Spleen (tissue), 11 donors: ENCODE data around the gene GPATCH11. TPM values are rescaled to one million over a fixed set of nuclear protein-coding genes. Genes with fewer than 3 reads are reported as not detected.

Source experiments
- DNase-seq: peaks from one replicate; pipeline ENCODE4 v3.0.0-alpha.2; 2020
- H3K27ac ChIP-seq, 8 donors: fragments of 200-600 bp; sonication (generic) in 7 of 8; 1 replicate in 4 of 8; 2 replicates in 4 of 8; pipeline versions ENCODE4 v1.5.0 to v1.8.0; 2016 to 2021; ENCODE audit warnings: inconsistent platforms in 4 of 8, mild to moderate bottlenecking in 4 of 8, moderate library complexity in 1 of 8
- H3K27me3 ChIP-seq, 7 donors: fragments of 200-600 bp; sonication (generic) in 6 of 7; replicated peaks in 1 of 7; 1 replicate in 4 of 7; 2 replicates in 3 of 7; pipeline versions ENCODE4 v1.5.0 to v1.8.0; 2016 to 2021; ENCODE audit warnings: inconsistent platforms in 3 of 7, mild to moderate bottlenecking in 1 of 7
- H3K36me3 ChIP-seq, 6 donors: fragments of 200-600 bp; sonication (generic) in 5 of 6; 1 replicate in 4 of 6; 2 replicates in 2 of 6; pipeline versions ENCODE4 v1.5.0 to v1.8.0; 2016 to 2021; ENCODE audit warnings: inconsistent platforms in 2 of 6
- H3K4me1 ChIP-seq, 6 donors: fragments of 200-600 bp; sonication (generic) in 5 of 6; 1 replicate in 3 of 6; 2 replicates in 3 of 6; pipeline versions ENCODE4 v1.5.0 to v1.8.0; 2016 to 2021; ENCODE audit warnings: inconsistent platforms in 3 of 6
- H3K4me3 ChIP-seq, 8 donors: fragments of 200-600 bp; sonication (generic) in 7 of 8; 1 replicate in 4 of 8; 2 replicates in 4 of 8; pipeline versions ENCODE4 v1.5.0 to v1.8.0; 2016 to 2021; ENCODE audit warnings: inconsistent platforms in 4 of 8, mild to moderate bottlenecking in 4 of 8, moderate library complexity in 2 of 8
- H3K9me3 ChIP-seq, 8 donors: fragments of 200-600 bp; sonication (generic) in 7 of 8; 1 replicate in 4 of 8; 2 replicates in 4 of 8; pipeline versions ENCODE4 v1.5.0 to v1.8.0; 2016 to 2021; ENCODE audit warnings: inconsistent platforms in 4 of 8
- POLR2A ChIP-seq, 3 donors: fragments of 450-650 bp; IDR thresholded peaks; one replicate each; pipeline ENCODE4 v1.5.1; 2017; ENCODE audit warnings: antibody characterized with exemption in 3 of 3, mild to moderate bottlenecking in 1 of 3
- POLR2AphosphoS5 ChIP-seq, 3 donors: sonication (generic); formaldehyde crosslinking; IDR thresholded peaks; one replicate each; pipeline ENCODE4 v1.5.1; 2017; ENCODE audit warnings: antibody characterized with exemption in 3 of 3
- whole genome bisulfite sequencing, 5 donors: extraction: QIAGEN DNeasy Blood & Tissue Kit in 3 of 5; methylation state at CpG; one replicate each; pipeline versions ENCODE4 v1.1.5 to v1.1.7; 2013 to 2018; 5-methylcytosine and 5-hydroxymethylcytosine counted together
- intact Hi-C: fragments of 100-400 bp; cut with DNase I; formaldehyde crosslinking; loops from one replicate; pipeline ENCODE4 v1.15.0; 2023; ENCODE audit warnings: low total_unique reads
- polyA plus RNA-seq, 3 donors: library from polyadenylated mRNA; stranded (reverse); fragments of 200-250 nt; gene quantifications; one replicate each; pipeline ENCODE4 v1.2.1, GENCODE V29; 2013
- total RNA-seq, 7 donors: library from RNA; depleted of rRNA in 3 of 7; stranded (reverse); fragments of >200 nt in 3 of 7; fragmentation: NEBNext Ultra II Directional in 4 of 7; extraction: Animal tissue kit (Norgen Biotek cat#: 25700) in 4 of 7; gene quantifications; one replicate each; pipeline versions ENCODE4 v1.1.0 to v1.2.1, GENCODE V29; 2016 to 2021
- donor health status: healthy with polysubstance abuse.
- donor health status: DM: no; HTN: no; CAD: no; lungs with moderate emphysema.
- donor health status: DM: no; HTN: no; CAD: no.
- donor health status: Bipolar disorder and iron deficiency.
- donor health status: healthy.
- donor health status: DM: no; HTN: no; CAD: no.
- donor health status: DM: yes; HTN: yes; CAD: no.

Gene GPATCH11
- total and polyA plus RNA-seq, 10 donors = 4.9 to 17.2 (median 12.1) TPM

GRCh38 chr2:37146062-37146461, 61.7 kb downstream of the GPATCH11 start:
- TF ChIP-seq POLR2A (IDR thresholded peaks at IDR 0.05) (no peak), POLR2AphosphoS5 (IDR thresholded peaks at IDR 0.05) (no peak)
- WGBS, 5 donors = 74 to 95% (median 86%) methylated on average over 2 of the region's 2 CpGs
- DNase-seq = no peak
- intact Hi-C loops = no loop called here
- Histone ChIP-seq H3K4me1 (peaks cover 0 to 39% (median 15%) of the 10 kb centered on the region in 6 donors), H3K27me3 (no peaks in the 10 kb centered on the region), H3K27ac (peak overlapping the region in 5 of 8 donors; percentile 33 to 80 (median 51)), H3K9me3 (no peaks in the 10 kb centered on the region), H3K36me3 (peaks cover 4 to 85% (median 63%) of the 10 kb centered on the region in 6 donors), H3K4me3 (no peak overlapping the region)

- 94 to 99% (median 97%) methylated on average over 7 of the region's 7 CpGs for WGBS, 5 donors
- no peak overlapping the region for H3K27ac ChIP-seq
- no peak overlapping the region for H3K4me3 ChIP-seq
- intact Hi-C loops = no loop called here
- peaks cover 4 to 76% (median 50%) of the 10 kb centered on the region in 6 donors for H3K36me3 ChIP-seq
- no peaks in the 10 kb centered on the region for H3K9me3 ChIP-seq
- no peaks in the 10 kb centered on the region for H3K27me3 ChIP-seq
- no peak for DNase-seq
- TF ChIP-seq POLR2A (IDR thresholded peaks at IDR 0.05) = no peak
- no peak for TF ChIP-seq POLR2AphosphoS5 (IDR thresholded peaks at IDR 0.05)
- H3K4me1 ChIP-seq = peaks cover 0 to 60% (median 21%) of the 10 kb centered on the region in 6 donors
Observed at GRCh38 chr2:37148325-37148724, 64.0 kb downstream of the GPATCH11 start.

Other genes starting within 250 kb of the GPATCH11 start
- 10 to 100 TPM; 24.9 to 33.3 (median 29.5) TPM for gene STRN, start 118.0 kb upstream of the GPATCH11 start, total RNA-seq
- gene STRN, start 118.0 kb upstream of the GPATCH11 start, polyA plus RNA-seq = 1 to 10 TPM; 2.2 to 4.3 (median 2.9) TPM
- 10 to 100 TPM; 30.0 to 58.2 (median 37.5) TPM for gene HEATR5B, start 146 bp upstream of the GPATCH11 start, total RNA-seq
- gene HEATR5B, start 146 bp upstream of the GPATCH11 start, polyA plus RNA-seq = 10 to 100 TPM in 1 of 3 donors, 1 to 10 TPM in 2; 5.5 to 10.2 (median 9.1) TPM
- 10 to 100 TPM; 30.6 to 48.2 (median 38.2) TPM for gene EIF2AK2, start 72.5 kb downstream of the GPATCH11 start, total RNA-seq
- 1 to 10 TPM; 4.0 to 8.0 (median 4.5) TPM for gene EIF2AK2, start 72.5 kb downstream of the GPATCH11 start, polyA plus RNA-seq
- not detected for gene SULT6B1, start 104.2 kb downstream of the GPATCH11 start, total RNA-seq
- not detected for gene SULT6B1, start 104.2 kb downstream of the GPATCH11 start, polyA plus RNA-seq
- gene CEBPZOS, start 112.0 kb downstream of the GPATCH11 start, total RNA-seq = 10 to 100 TPM; 18.6 to 35.4 (median 28.5) TPM
- gene CEBPZOS, start 112.0 kb downstream of the GPATCH11 start, polyA plus RNA-seq = 10 to 100 TPM; 25.4 to 39.8 (median 27.0) TPM
- 10 to 100 TPM; 34.8 to 54.0 (median 43.9) TPM for gene CEBPZ, start 147.1 kb downstream of the GPATCH11 start, total RNA-seq
- 10 to 100 TPM; 50.4 to 54.8 (median 54.2) TPM for gene CEBPZ, start 147.1 kb downstream of the GPATCH11 start, polyA plus RNA-seq
- 10 to 100 TPM; 14.3 to 27.2 (median 23.0) TPM for gene NDUFAF7, start 147.1 kb downstream of the GPATCH11 start, total RNA-seq
- gene NDUFAF7, start 147.1 kb downstream of the GPATCH11 start, polyA plus RNA-seq = 10 to 100 TPM; 11.4 to 19.4 (median 11.6) TPM
- 10 to 100 TPM; 50.9 to 78.4 (median 76.2) TPM for gene PRKD3, start 240.3 kb downstream of the GPATCH11 start, total RNA-seq
- 10 to 100 TPM; 12.2 to 21.0 (median 13.3) TPM for gene PRKD3, start 240.3 kb downstream of the GPATCH11 start, polyA plus RNA-seq